T-helper 17 cell (primary cell): ENCODE results near the gene SZT2. TPM values are rescaled to one million over a fixed set of nuclear protein-coding genes. Genes with fewer than 3 reads are reported as not detected.
A peak's percentile ranks its signal among the peaks of the same experiment; 100 is the strongest.
"Not testable (repeated sequence)": the region's sequence is repeated elsewhere in the genome, so short reads cannot be mapped to it uniquely, and the experiment has no call there.

Experiments
- ATAC-seq: fragments of 150-1000 bp; cut with Tn5 transposase; 2 replicates; pipeline ENCODE4 v1.10.0; 2021; ENCODE audit warnings: mild to moderate bottlenecking, moderate library complexity
- DNase-seq, 3 donors: peaks; one replicate each; pipeline versions ENCODE4 v3.0.0 to v3.0.0-alpha.2; 2020 to 2021
- H3K9me3 ChIP-seq: one replicate; pipeline ENCODE4 v1.7.0; 2013; ENCODE audit warnings: low read length, mild to moderate bottlenecking; ENCODE audit not compliant: control insufficient read depth, poor library complexity, severe bottlenecking
- H3K27ac Mint-ChIP-seq: one replicate; pipeline ENCODE4 v1.8.0; 2022; ENCODE audit warnings: mild to moderate bottlenecking, moderate library complexity, mixed read lengths
- H3K27me3 Mint-ChIP-seq: one replicate; pipeline ENCODE4 v1.8.0; 2022; ENCODE audit warnings: mixed read lengths
- H3K36me3 Mint-ChIP-seq: one replicate; pipeline ENCODE4 v1.8.0; 2022; ENCODE audit warnings: low read depth, mixed read lengths
- H3K4me1 Mint-ChIP-seq: one replicate; pipeline ENCODE4 v1.8.0; 2022; ENCODE audit warnings: mild to moderate bottlenecking, mixed read lengths
- H3K4me3 Mint-ChIP-seq: one replicate; pipeline ENCODE4 v1.8.0; 2022; ENCODE audit warnings: mild to moderate bottlenecking, moderate library complexity, mixed read lengths
- total RNA-seq, 4 donors: library from RNA in 2 of 4; stranded (reverse) in 2 of 4; gene quantifications; one replicate each; pipeline ENCODE4 v1.2.3 and lab custom pipeline; 2022 to 2026

Gene SZT2
- total RNA-seq, 2 donors from 2014 or later: 87.0 to 92.1 TPM

- ATAC-seq: no peak
- peaks cover 19% of the 10 kb centered on the region for H3K36me3 Mint-ChIP-seq
Measured at GRCh38 chr1:43383449-43383848, 6.2 kb upstream of the SZT2 start.

DNA sequence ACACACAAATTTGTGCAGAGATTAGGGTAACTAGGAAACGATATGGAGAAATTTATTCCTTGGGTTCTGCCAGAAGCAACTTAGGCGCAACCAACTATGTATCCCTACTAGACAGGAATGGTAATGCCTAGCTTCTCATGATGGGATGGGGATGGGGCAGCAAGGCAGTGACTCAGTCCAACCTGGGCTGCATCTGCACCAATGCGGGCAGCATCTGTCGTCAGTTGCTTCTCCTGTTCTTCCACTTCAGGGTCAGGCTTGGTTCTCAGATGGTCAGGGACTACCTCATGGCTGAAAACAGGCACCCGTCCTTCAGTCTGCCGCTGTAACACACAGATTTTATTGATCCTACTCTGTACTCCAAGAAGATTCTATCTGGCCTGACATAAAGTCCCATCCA lies 3.0 kb upstream of the SZT2 start:
- no peak overlapping the region for H3K27ac Mint-ChIP-seq
- DNase-seq (no peak), ATAC-seq (no peak)
- H3K9me3 ChIP-seq: no peaks in the 10 kb centered on the region
- no peak overlapping the region for H3K4me3 Mint-ChIP-seq
- peaks cover 32% of the 10 kb centered on the region for H3K4me1 Mint-ChIP-seq
- no peaks in the 10 kb centered on the region for H3K27me3 Mint-ChIP-seq
- peaks cover 10% of the 10 kb centered on the region for H3K36me3 Mint-ChIP-seq

More at GRCh38 chr1:43383449-43383848, 6.2 kb upstream of the SZT2 start:
- Mint-ChIP-seq H3K27ac (no peak overlapping the region), H3K4me3 (no peak overlapping the region), H3K4me1 (peaks cover 20% of the 10 kb centered on the region), H3K27me3 (no peaks in the 10 kb centered on the region)
- no peaks in the 10 kb centered on the region for H3K9me3 ChIP-seq
- no peak for DNase-seq

DNA sequence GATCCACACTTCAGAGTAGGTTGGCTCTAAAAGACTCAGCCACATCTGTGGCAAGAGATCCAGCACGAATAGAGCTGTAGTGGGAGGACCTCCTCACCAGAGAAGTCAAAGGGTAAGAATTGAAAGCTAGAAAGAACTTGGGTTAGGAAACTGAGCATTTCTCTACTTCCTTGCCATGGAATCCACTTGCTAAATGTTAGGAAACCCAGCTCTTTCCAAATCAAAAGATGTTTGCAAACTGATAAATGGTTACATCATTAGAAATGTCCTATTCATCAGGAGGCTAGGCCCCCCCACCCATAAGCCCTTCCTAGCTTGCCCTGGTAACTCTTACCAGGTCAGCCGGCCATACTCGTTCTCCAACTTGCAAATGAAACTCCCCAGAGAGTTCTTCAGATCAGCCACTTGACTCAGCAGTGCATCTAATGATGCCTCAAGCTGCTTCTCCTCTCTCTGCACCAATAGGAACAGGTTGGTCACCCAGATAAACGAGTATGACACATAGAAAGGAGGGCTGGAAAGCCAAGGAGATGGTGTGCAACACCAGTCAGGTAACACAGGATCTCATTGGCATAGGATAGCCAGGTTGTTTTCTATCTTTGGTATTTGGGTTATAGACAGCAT lies 1.6 kb upstream of the SZT2 start:
- Mint-ChIP-seq H3K27me3 (no peaks in the 10 kb centered on the region), H3K27ac (peak overlapping the region; percentile 100), H3K4me3 (peak overlapping the region; percentile 100), H3K4me1 (peaks cover 36% of the 10 kb centered on the region), H3K36me3 (peaks cover 10% of the 10 kb centered on the region)
- DNase-seq (no peak), ATAC-seq (no peak)
- no peaks in the 10 kb centered on the region for H3K9me3 ChIP-seq

DNA sequence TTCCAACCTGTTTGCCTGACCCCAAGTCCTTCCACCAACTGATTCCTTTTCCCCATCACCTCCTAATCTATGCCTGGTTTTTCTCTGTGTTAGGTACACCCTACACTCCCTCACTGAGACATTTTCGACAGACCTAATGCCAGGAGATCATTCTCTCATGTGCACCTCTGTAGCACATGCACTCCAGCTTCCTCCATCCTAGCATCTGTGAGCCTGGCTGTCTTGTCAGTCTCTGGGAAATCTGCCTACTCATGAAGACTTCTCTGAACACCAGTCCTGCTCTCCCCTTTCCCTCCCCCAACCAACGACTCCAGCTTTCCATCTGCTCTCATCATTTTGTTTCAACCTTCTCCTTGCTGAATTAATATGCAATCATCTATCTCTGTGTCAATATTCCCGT lies 1.1 kb upstream of the SZT2 start:
- Mint-ChIP-seq H3K4me3 (peak overlapping the region; percentile 100), H3K27me3 (no peaks in the 10 kb centered on the region), H3K4me1 (peaks cover 41% of the 10 kb centered on the region), H3K36me3 (peaks cover 10% of the 10 kb centered on the region), H3K27ac (peak overlapping the region; percentile 100)
- no peak for ATAC-seq
- no peak for DNase-seq
- no peaks in the 10 kb centered on the region for H3K9me3 ChIP-seq

GRCh38 chr1:43392702-43393101 lies 3.0 kb downstream of the SZT2 start:
- ATAC-seq (no peak), DNase-seq (no peak)
- Mint-ChIP-seq H3K4me3 (no peak overlapping the region), H3K27me3 (no peaks in the 10 kb centered on the region), H3K27ac (peak overlapping the region; percentile 67), H3K4me1 (peaks cover 41% of the 10 kb centered on the region), H3K36me3 (peaks cover 2% of the 10 kb centered on the region)
- no peaks in the 10 kb centered on the region for H3K9me3 ChIP-seq

- Mint-ChIP-seq H3K27ac (no peak overlapping the region), H3K4me1 (peaks cover 28% of the 10 kb centered on the region), H3K4me3 (no peak overlapping the region), H3K27me3 (no peaks in the 10 kb centered on the region), H3K36me3 (no peaks in the 10 kb centered on the region)
- H3K9me3 ChIP-seq: no peaks in the 10 kb centered on the region
- ATAC-seq (no peak), DNase-seq (no peak)
Measured at GRCh38 chr1:43395523-43395922, 5.8 kb downstream of the SZT2 start.

DNA sequence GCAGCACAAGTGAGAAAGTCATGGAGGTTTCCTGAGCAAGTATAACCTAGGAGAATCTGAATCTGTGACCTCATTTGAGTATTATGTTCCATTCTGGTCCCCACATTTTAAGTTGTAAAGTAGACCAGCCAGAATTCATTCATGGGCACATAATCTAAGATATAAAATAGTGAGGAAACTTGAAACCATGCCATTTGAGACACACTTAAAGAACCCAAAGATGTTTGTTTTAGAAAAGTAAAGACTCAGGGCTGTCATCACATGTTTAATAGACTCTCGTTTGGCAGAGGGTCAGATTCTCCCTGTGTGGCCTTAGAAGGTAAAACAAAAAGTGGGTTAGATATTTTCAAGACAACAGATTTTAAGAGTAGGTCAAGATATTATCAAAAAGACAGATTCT lies 6.4 kb downstream of the SZT2 start:
- Mint-ChIP-seq H3K27ac (no peak overlapping the region), H3K36me3 (no peaks in the 10 kb centered on the region), H3K4me1 (peaks cover 26% of the 10 kb centered on the region), H3K4me3 (no peak overlapping the region), H3K27me3 (no peaks in the 10 kb centered on the region)
- ATAC-seq (no peak), DNase-seq (no peak)
- H3K9me3 ChIP-seq: no peaks in the 10 kb centered on the region

DNA sequence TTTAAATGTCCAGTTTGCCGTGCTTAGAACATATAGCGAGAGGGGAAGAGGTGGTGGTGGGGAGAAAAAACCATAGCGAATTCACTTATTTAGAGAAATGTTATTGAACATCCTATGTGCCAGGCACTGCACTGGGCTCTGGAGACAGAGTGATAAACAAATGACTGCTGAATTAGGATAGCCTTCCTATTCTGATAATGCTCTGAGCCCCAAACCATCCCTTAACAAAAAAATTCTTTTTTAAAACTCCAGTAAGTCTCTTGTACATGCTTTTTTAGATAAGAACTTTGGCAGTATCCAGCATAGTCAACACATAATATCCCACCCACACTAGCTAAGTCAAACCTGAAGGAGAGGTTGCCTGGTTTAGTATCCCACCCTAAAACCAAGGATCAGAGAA lies 8.5 kb downstream of the SZT2 start:
- H3K4me3 Mint-ChIP-seq: no peak overlapping the region
- peaks cover 8% of the 10 kb centered on the region for H3K36me3 Mint-ChIP-seq
- H3K9me3 ChIP-seq: no peaks in the 10 kb centered on the region
- ATAC-seq (no peak), DNase-seq (no peak)
- H3K27ac Mint-ChIP-seq: no peak overlapping the region
- H3K27me3 Mint-ChIP-seq: no peaks in the 10 kb centered on the region
- peaks cover 25% of the 10 kb centered on the region for H3K4me1 Mint-ChIP-seq

DNA sequence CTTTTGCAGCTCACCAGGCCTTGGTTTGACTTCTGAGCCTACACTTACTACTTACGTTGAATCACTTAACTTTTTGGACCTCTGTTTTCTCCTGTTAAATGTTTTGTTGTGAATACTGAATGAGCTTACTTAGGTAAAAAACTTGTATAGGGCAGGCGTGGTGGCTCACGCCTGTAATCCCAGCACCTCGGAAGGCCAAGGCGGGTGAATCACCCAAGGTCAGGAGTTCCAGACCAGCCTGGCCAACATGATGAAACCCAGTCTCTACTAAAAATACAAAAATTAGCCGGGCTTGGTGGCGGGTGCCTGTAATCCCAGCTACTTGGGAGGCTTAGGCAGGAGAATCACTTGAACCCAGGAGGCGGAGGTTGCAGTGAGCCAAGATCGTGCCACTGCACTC lies 10.7 kb downstream of the SZT2 start:
- H3K36me3 Mint-ChIP-seq: peaks cover 14% of the 10 kb centered on the region
- ATAC-seq, H3K27ac Mint-ChIP-seq, H3K27me3 Mint-ChIP-seq, H3K4me3 Mint-ChIP-seq, DNase-seq, H3K9me3 ChIP-seq: not testable (repeated sequence)
- peaks cover 19% of the 10 kb centered on the region for H3K4me1 Mint-ChIP-seq

GRCh38 chr1:43402089-43402865 lies 12.6 kb downstream of the SZT2 start:
- no peaks in the 10 kb centered on the region for H3K27me3 Mint-ChIP-seq
- peaks cover 19% of the 10 kb centered on the region for H3K36me3 Mint-ChIP-seq
- peaks cover 27% of the 10 kb centered on the region for H3K4me1 Mint-ChIP-seq
- no peaks in the 10 kb centered on the region for H3K9me3 ChIP-seq
- no peak overlapping the region for H3K4me3 Mint-ChIP-seq
- no peak for ATAC-seq
- no peak for DNase-seq
- H3K27ac Mint-ChIP-seq: peak overlapping the region; percentile 75

DNA sequence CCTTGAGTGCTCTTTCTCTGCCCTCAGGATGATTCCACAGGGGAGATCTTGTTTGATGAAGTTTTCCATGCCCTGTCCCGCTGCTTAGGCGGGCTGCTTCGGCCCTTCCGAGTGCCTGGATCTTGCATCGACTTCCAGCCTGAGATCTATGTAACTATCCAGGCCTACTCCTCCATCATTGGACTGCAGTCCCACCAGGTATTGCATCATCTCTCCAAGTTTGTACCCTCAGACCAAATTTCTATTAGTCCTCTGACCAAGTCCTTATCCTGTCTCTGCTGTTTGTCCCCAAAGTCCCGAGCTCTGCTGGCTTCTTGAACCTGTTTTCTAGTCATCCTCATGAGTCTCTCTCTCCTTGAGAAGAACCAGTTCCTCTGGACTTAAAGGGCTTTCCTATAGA lies 14.7 kb downstream of the SZT2 start:
- DNase-seq (no peak), ATAC-seq (no peak)
- no peaks in the 10 kb centered on the region for H3K9me3 ChIP-seq
- peaks cover 26% of the 10 kb centered on the region for H3K4me1 Mint-ChIP-seq
- H3K4me3 Mint-ChIP-seq: no peak overlapping the region
- H3K36me3 Mint-ChIP-seq: peaks cover 25% of the 10 kb centered on the region
- no peaks in the 10 kb centered on the region for H3K27me3 Mint-ChIP-seq
- H3K27ac Mint-ChIP-seq: no peak overlapping the region

- peaks cover 25% of the 10 kb centered on the region for H3K36me3 Mint-ChIP-seq
Measured at GRCh38 chr1:43405219-43405875, 15.6 kb downstream of the SZT2 start.

GRCh38 chr1:43405876-43406234 lies 16.2 kb downstream of the SZT2 start:
- Mint-ChIP-seq H3K4me3 (no peak overlapping the region), H3K4me1 (peaks cover 26% of the 10 kb centered on the region), H3K27ac (no peak overlapping the region), H3K27me3 (no peaks in the 10 kb centered on the region), H3K36me3 (peaks cover 25% of the 10 kb centered on the region)
- no peak for ATAC-seq
- no peak for DNase-seq
- no peaks in the 10 kb centered on the region for H3K9me3 ChIP-seq

More at GRCh38 chr1:43405219-43405875, 15.6 kb downstream of the SZT2 start:
- Mint-ChIP-seq H3K4me1 (peaks cover 26% of the 10 kb centered on the region), H3K27ac (no peak overlapping the region), H3K27me3 (no peaks in the 10 kb centered on the region), H3K4me3 (no peak overlapping the region)
- H3K9me3 ChIP-seq: no peaks in the 10 kb centered on the region
- DNase-seq (no peak), ATAC-seq (no peak)
